ENCODE measurements around the gene CDH13. TPM values are rescaled to one million over a fixed set of nuclear protein-coding genes. Genes with fewer than 3 reads are reported as not detected.

Gene CDH13
- total and polyA plus RNA-seq, 2 of the 8 experiments (the other 6 are each of a cell fraction or from before 2014, with no cell fraction given), result 2.3 to 2.4 TPM

GRCh38 chr16:83550183-83550569, 923.4 kb downstream of the CDH13 start:
- H3K14ac ChIP-seq (ENCODE audit: insufficient read length), result no peak overlapping the region
- no peak overlapping the region for H3K9ac ChIP-seq (replicated peaks in 1 of 4; ENCODE audit: extremely low read depth in 1 of 4, low read depth in 3 of 4, low read length in 3 of 4)
- no peak overlapping the region for H3K56ac ChIP-seq (replicated peaks; ENCODE audit: insufficient read length, low read depth, low read length)
- no peak overlapping the region for H2AFZ ChIP-seq (ENCODE audit: low read length)
- no peak overlapping the region for H3K4ac ChIP-seq (replicated peaks; ENCODE audit: insufficient read length, low read depth, low read length)
- no peak overlapping the region for H3K27ac ChIP-seq (ENCODE audit: low read depth, low read length)
- FAIRE-seq (no peak), DNase-seq (ENCODE audit: low read depth in 1 of 2, low spot score in 2 of 2) (no peak)
- H3K23ac ChIP-seq (ENCODE audit: insufficient read length), result no peak overlapping the region
- H3K23me2 ChIP-seq (ENCODE audit: low read depth, low read length), result no peaks in the 10 kb centered on the region; the same call in 1 of the 2 replicates
- ChIA-PET POLR2A (ENCODE audit: partially characterized antibody) (no interaction called here), CTCF (ENCODE audit: partially characterized antibody) (interaction anchor here (0.7 to 1.9 kb wide), 8 partner anchors 9 to 165 kb away, joined by 3 to 6 read pairs (median 4); no protein-coding TSS in a partner anchor)
- no peaks in the 10 kb centered on the region for H3K79me2 ChIP-seq (ENCODE audit: control insufficient read depth in 1 of 2, insufficient read depth in 2 of 2, low read length in 2 of 2)
- no peaks in the 10 kb centered on the region for H3K36me3 ChIP-seq (ENCODE audit: control insufficient read depth in 2 of 4, insufficient read depth in 4 of 4, low read length in 3 of 4)
- 0 out of 4 replicates have a peak, but pooled peaks cover 0 to 3% of the 10 kb centered on the region in 2 experiments for H3K9me3 ChIP-seq (ENCODE audit: insufficient read depth in 2 of 2, low read depth in 1 of 2, low read length in 1 of 2)
- H4K20me1 ChIP-seq (replicated peaks in 1 of 2; ENCODE audit: control insufficient read depth in 1 of 2, insufficient read depth in 2 of 2, low read length in 2 of 2), result no peaks in the 10 kb centered on the region
- WGBS, 2 experiments (ENCODE audit: extremely low coverage in 1 of 2, insufficient coverage in 1 of 2, insufficient read length in 1 of 2, insufficient replicate concordance in 2 of 2, low coverage in 1 of 2, low lambda C conversion rate in 2 of 2, missing lambda C conversion rate in 1 of 2), result 70% methylated on average over 4 of the region's 4 CpGs; no CpG with 5 or more reads in 1 of the 2 experiments
- H3K4me2 ChIP-seq (ENCODE audit: insufficient read depth in 1 of 2, low read depth in 2 of 2, low read length in 2 of 2), result no peak overlapping the region
- no peak overlapping the region for H2BK5ac ChIP-seq (ENCODE audit: low read depth, low read length)
- peak overlapping the region; percentile 11; the same call in 1 of the 2 replicates for H2BK20ac ChIP-seq (ENCODE audit: low read length)
- no peaks in the 10 kb centered on the region for H3K27me3 ChIP-seq (replicated peaks in 1 of 4; ENCODE audit: control insufficient read depth in 3 of 4, extremely low read depth in 1 of 4, insufficient read depth in 3 of 4, low read length in 3 of 4)
- no peak overlapping the region for H3K4me3 ChIP-seq (ENCODE audit: extremely low read depth in 1 of 4, insufficient read depth in 2 of 4, low read depth in 3 of 4, low read length in 4 of 4)
- peaks cover 0 to 5% (median 2%) of the 10 kb centered on the region in 4 experiments; a peak in 2 of 7 replicates for H3K4me1 ChIP-seq (replicated peaks in 1 of 4; ENCODE audit: control insufficient read depth in 3 of 4, insufficient read depth in 4 of 4, low read length in 3 of 4)
- no peak overlapping the region for H2BK120ac ChIP-seq (replicated peaks; ENCODE audit: low read depth, low read length)
- H3K18ac ChIP-seq (ENCODE audit: extremely low read depth, low read length), result no peak overlapping the region
- TF ChIP-seq CTCF (IDR thresholded peaks at IDR 0.05; ENCODE audit: control extremely low read depth in 1 of 3, insufficient read depth in 1 of 3, low read depth in 1 of 3, low read length in 3 of 3) (peak in 2 of 3 experiments; percentile 15 to 18; a peak in 2 of 4 replicates), RAD21 (IDR thresholded peaks at IDR 0.05 in 1 of 2, conservative IDR thresholded peaks at IDR 0.05 in 1 of 2; ENCODE audit: low read depth in 2 of 2, low read length in 2 of 2) (peak; percentile 8 to 27; a peak in 2 of 4 replicates), SP2 (IDR thresholded peaks at IDR 0.05; ENCODE audit: low read length) (no peak), CTBP2 (IDR thresholded peaks at IDR 0.05; ENCODE audit: borderline replicate concordance, insufficient read depth, insufficient read length, low read length) (no peak)
- H2BK12ac ChIP-seq (ENCODE audit: low read depth, low read length), result no peak overlapping the region
- H4K8ac ChIP-seq (ENCODE audit: extremely low read depth, insufficient read depth, low read length), result no peak overlapping the region
- H2AK5ac ChIP-seq (ENCODE audit: low read depth, low read length), result no peak overlapping the region
- no peak overlapping the region for H2BK15ac ChIP-seq (ENCODE audit: low read length)
- H3K79me1 ChIP-seq (ENCODE audit: low read depth, low read length), result no peaks in the 10 kb centered on the region
- H4K5ac ChIP-seq (ENCODE audit: insufficient read length, low read depth, low read length), result no peak overlapping the region
- H4K91ac ChIP-seq (replicated peaks; ENCODE audit: insufficient read length, low read length), result no peak overlapping the region
